KOPT-K1 (cell line): Measurements from ENCODE around the gene LRIG1.
A peak's percentile ranks its signal among the peaks of the same experiment; 100 is the strongest.

ENCODE experiments used
- H3K27ac ChIP-seq: fragments of 200-600 bp; sonication (generic); 2 replicates; pipeline ENCODE4 v1.5.1; 2016; ENCODE audit warnings: antibody characterized with exemption, mild to moderate bottlenecking, low read depth, low read length; ENCODE audit not compliant: poor library complexity, severe bottlenecking
- H3K36me3 ChIP-seq: fragments of 200-600 bp; sonication (generic); 2 replicates; pipeline ENCODE4 v1.5.1; 2017; ENCODE audit warnings: antibody characterized with exemption, mild to moderate bottlenecking, low read length, moderate library complexity; ENCODE audit not compliant: insufficient read depth
- H3K9me3 ChIP-seq: fragments of 200-600 bp; sonication (generic); 2 replicates; pipeline ENCODE4 v1.5.1; 2017; ENCODE audit warnings: antibody characterized with exemption, low read length, mild to moderate bottlenecking; ENCODE audit not compliant: insufficient read depth, poor library complexity, severe bottlenecking

LRIG1 gene

DNA sequence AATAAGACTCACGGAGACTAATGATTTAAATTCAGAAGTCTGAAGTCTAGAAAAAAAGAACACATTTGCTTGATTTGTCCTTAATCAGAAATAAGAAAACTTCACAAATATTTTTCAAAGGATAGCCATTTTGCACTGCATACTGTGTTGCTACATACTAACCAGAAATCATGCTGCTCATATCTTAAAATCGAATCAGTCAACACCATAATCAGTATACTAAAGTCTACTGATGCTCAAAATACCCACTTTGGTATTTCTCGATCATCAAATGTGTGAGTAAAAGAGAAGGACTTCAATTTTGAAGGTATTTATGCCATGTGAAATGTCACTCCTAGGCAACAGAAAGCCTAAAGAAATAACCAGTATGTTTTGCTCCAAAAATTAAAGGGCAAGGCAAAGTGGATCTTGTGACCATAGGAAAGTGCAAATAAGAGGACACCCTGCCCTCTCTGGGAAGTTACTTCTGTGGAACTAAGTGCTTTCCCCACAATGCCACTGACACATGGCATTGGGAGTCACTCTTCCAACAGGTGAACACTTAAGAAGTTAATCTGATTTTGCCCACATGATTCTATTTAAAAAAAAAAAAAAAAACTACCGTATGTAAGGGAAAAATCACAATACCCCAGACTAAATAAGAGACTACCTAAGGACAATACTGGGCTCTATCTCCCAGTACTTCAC lies 2.7 kb downstream of the LRIG1 start:
- H3K27ac ChIP-seq: no peak overlapping the region

DNA sequence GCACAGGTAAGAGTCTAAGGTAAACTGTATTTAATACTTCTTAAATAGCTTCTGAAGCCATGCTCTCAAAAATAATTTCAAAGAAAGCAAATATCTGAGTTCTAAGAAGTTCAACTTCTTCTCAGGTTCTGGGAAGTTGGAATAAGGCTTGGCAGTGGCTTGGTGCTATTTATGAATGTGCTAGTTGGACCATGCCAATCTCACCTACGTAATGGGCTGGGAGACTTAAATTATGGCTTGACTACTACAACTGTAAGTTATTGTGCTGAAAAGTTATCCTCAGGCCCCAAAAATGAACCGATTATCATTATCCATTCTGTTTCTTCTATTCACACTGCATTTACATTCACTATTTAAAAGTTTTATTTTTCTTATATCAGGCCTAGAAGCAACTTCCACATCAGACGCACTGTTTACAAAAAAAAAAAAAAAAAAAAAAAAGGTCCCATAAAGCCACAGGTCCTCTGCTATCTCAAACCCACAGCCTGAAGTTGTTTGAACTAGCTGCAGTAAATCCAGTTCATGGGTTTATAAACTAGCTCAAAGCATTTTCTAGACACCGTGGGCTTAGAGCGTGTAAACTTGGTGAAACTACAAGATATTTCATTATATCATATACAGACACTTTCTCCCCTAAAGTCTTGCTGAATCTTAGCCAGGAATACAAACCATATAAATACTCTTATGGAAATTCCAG lies 3.4 kb downstream of the LRIG1 start:
- Histone ChIP-seq H3K27ac (no peak overlapping the region), H3K36me3 (no peaks in the 10 kb centered on the region), H3K9me3 (no peaks in the 10 kb centered on the region)

More for the DNA sequence above, 2.7 kb downstream of the LRIG1 start:
- no peaks in the 10 kb centered on the region for H3K9me3 ChIP-seq
- H3K36me3 ChIP-seq: no peaks in the 10 kb centered on the region

DNA sequence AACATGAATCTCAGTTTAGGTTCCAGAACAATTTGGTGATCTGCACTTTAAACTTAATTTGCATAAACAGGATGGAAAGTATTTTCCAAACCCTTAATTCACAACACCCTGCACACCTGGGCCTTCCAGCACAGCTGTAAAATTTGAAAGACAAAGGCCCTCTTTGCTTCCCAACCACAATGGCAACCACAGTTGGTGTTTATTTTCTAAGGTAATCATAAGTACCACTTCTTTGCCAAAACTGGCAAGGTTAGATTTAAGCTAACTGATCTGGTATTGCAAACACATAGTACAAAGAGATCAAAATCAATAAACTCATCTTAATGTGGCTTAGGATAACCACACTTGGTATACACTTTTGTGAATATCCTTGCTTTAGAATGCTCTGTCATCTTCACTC lies 4.1 kb downstream of the LRIG1 start:
- H3K36me3 ChIP-seq: no peaks in the 10 kb centered on the region
- H3K27ac ChIP-seq: no peak overlapping the region

DNA sequence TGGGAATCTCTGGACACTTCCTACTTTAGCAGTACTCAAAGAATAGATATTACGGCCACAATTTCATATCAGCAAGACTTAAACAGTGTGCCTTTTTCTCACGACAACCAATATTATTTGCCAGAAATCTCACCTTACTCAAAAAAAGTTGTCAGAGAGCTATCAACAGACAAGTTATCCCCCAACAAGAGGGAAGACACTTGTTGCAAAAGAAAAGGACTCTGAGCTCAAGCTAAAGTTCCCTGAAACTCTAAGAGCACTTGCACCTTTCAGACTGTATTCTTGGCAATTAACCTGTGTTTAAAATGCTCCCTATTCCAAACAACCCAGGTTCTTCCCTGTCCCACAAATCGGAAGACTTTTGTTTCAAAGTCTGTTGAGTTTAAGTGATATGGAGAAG lies 4.5 kb downstream of the LRIG1 start:
- no peak overlapping the region for H3K27ac ChIP-seq
- no peaks in the 10 kb centered on the region for H3K36me3 ChIP-seq
- H3K9me3 ChIP-seq: no peaks in the 10 kb centered on the region

More for the DNA sequence above, 4.1 kb downstream of the LRIG1 start:
- no peaks in the 10 kb centered on the region for H3K9me3 ChIP-seq

DNA sequence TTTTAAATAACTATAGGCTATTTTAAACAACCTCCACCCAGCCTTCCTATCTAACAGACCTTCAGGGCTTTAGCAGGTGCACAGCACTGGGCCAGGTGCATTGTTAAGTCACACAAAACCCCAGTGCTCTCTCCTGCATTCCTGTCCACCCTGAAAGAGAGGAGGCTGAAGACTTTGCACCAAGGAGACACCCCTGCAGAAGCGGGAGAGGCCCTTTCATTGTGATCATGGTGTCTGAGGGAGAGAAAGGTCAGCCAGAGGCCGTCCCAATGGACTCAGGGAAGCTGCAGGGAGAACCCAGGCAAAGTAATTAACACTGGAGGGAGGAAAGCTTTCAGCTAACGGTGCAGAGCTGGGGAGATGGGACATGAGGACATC lies 5.2 kb downstream of the LRIG1 start:
- Histone ChIP-seq H3K27ac (no peak overlapping the region), H3K36me3 (no peaks in the 10 kb centered on the region), H3K9me3 (no peaks in the 10 kb centered on the region)

DNA sequence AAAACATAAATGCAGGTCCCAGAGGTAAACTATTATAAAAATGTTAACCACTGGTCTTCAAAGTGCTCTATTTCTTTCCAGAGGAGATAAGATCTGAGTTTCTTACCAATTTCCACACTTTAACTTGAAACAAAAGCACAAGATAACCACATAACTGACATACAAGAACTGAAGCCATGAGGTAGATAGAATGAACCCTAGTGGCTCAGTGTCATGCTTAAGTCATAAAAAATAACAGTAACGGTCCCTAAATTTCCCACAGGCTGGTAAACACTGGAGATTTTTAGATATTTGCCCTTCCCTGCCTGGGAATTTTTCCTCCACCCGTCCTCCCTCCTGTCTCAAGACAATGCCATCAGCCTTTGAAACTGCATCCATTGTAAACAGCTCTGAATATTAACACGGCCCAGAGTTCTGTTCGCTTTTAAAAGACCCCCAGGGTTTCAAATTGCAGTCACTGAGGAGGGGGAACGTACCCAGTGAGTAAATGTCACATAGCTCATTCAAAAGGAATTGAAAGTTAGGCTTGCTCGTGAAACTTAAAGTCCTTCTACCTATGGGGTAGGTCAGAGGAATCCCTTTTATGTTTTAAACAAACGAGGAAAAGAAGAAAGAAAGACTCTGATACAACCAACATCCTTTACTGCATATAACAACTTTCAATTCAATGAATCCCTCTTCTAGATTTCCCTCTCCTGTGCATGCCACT lies 5.7 kb downstream of the LRIG1 start:
- H3K27ac ChIP-seq: no peak overlapping the region

DNA sequence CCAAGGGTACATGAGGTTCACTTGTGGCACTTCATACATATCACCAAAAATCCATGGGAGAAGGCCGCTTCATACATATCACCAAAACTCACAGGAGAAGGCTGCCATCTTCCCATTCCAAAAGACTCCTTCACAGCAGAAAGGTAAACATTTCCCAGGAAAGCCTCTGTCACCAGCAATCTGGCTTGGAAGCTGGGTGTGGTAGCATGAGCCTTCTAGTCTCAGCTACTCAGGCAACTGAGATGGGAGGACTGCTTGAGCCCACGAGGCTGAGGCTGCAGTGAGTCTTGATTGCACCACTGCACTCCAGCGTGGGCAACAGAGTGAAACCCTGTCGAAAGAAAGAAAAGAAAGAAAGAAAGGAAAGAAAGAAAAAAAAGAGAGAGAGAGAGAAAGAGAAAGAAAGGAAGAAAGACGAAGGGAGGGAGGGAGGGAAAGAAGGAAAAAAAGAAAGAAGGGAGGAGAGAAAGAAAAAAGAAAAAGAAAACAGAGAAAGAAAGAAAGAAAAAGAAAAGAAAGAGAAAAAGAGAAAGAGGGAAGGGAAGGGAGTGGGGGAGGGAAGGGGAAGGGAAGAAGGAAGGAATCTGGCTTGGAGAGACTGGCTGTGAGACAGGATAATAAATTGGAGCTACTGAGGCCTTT lies 7.2 kb downstream of the LRIG1 start:
- no peaks in the 10 kb centered on the region for H3K36me3 ChIP-seq
- H3K27ac ChIP-seq: no peak overlapping the region
- H3K9me3 ChIP-seq: no peaks in the 10 kb centered on the region

More for the DNA sequence above, 5.7 kb downstream of the LRIG1 start:
- Histone ChIP-seq H3K36me3 (no peaks in the 10 kb centered on the region), H3K9me3 (no peaks in the 10 kb centered on the region)

DNA sequence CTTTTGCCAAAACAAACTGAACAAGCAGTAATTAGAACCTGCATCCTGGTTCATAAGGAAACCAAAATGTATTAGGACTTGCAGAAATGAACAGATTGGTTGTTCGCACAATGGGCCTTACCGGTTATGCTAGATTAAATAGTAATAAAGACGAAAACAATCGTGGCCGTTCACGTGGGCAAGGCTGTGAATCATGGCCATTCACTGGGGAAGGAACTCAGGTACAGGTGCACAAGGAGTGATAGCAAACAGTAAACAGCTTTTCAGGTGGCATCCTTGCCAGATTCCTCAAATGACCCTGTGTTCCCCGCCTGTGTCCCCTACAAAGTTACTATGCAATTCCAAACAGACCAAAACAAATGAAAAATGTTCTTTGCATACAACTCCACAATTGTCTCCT lies 8.2 kb downstream of the LRIG1 start:
- no peak overlapping the region for H3K27ac ChIP-seq
- no peaks in the 10 kb centered on the region for H3K36me3 ChIP-seq
- no peaks in the 10 kb centered on the region for H3K9me3 ChIP-seq

DNA sequence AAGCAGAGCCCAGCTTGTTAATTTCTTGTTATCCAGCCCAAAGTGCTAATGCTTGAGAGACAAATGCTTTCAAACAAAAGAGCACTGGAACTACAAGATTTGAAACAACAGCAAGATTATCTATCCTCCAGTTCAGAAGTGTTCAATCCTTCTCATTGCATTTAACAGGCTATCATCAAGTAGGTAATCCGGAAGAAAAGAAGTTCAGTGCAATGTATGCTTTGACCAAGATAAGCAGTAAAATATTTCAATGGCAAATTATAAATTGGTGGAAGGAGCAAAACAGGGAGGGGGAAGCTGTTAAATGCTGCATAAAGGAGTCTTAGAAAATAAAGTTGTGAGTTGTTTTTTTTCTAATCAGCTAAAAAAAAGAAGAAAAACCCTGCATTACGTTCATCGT lies 8.8 kb downstream of the LRIG1 start:
- H3K36me3 ChIP-seq: no peaks in the 10 kb centered on the region
- H3K27ac ChIP-seq: no peak overlapping the region
- no peaks in the 10 kb centered on the region for H3K9me3 ChIP-seq

DNA sequence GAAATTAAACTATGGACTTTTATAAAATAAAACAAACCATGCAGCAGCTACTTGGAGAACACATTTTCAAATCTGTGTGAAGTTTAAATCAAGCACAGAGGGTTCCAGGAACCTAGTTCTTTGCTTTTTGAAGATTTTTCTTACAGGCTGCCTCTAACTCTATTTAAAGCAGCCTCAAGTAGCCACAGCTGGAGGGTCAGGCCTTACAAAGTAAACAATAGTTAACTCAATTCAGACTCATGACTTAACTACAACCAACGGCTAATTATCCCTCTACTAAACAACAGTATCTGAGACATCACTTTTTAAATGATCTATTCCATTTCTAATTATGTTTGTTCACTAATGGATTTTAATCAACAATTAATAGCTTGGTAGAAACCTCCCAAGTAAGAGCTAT lies 9.8 kb downstream of the LRIG1 start:
- Histone ChIP-seq H3K27ac (no peak overlapping the region), H3K36me3 (no peaks in the 10 kb centered on the region), H3K9me3 (no peaks in the 10 kb centered on the region)

DNA sequence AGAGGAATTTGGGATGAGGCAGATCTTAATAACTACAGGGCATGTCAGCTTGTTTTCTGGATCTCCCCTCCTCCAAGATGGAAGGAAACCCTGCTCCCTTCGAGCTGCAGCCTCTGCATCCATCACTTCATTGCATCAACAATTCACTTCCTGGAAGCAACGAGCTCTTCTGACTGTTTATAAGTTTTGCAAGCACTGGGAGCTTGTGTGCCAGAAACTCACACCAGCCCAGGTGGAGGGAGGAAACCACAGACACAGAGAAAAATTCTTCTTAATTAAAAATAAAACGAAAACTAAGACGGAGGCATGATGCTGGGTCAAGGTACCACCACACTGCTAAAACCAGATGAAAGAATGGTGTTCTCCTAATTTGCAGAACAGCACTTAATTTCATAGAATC lies 10.6 kb downstream of the LRIG1 start:
- Histone ChIP-seq H3K27ac (peak overlapping the region; percentile 40), H3K36me3 (no peaks in the 10 kb centered on the region), H3K9me3 (no peaks in the 10 kb centered on the region)

DNA sequence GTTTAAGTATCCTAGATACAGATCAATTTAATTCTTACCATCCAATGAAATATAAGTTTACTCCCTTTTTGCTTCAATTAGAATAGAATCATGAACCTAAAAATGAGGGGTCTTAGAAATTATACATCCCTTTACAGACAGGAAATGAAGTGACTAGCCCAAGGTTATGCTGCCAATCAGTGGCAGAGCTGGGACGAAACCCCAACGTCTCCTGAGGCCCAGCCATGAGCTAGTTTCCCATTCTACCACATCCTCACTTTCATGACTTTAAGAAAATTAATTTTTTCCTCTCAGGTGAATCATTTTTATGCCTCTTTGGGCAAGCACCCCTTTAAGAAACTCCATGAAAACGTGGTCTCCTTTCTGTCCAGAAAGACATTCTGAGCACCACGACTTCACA lies 11.2 kb downstream of the LRIG1 start:
- Histone ChIP-seq H3K36me3 (no peaks in the 10 kb centered on the region), H3K27ac (peak overlapping the region; percentile 40), H3K9me3 (no peaks in the 10 kb centered on the region)

DNA sequence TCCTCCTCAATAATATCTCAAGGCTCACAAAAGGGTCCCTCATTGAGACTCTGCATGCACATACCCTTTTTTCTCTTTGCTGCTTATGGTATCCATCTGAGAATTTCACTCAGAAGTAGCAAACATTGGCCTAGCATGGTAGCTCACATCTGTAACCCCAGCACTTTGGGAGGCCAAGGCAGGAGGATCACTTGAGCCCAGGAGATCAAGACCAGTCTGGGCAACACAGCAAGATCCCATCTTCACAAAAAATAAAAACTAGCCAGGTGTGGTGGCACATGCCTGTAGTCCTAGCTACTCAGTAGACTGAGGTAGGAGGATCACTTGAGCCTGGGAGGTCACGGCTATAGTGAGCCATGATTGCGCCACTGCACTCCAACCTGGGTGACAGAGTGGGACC lies 11.7 kb downstream of the LRIG1 start:
- Histone ChIP-seq H3K36me3 (no peaks in the 10 kb centered on the region), H3K9me3 (no peaks in the 10 kb centered on the region), H3K27ac (peak overlapping the region; percentile 40)

DNA sequence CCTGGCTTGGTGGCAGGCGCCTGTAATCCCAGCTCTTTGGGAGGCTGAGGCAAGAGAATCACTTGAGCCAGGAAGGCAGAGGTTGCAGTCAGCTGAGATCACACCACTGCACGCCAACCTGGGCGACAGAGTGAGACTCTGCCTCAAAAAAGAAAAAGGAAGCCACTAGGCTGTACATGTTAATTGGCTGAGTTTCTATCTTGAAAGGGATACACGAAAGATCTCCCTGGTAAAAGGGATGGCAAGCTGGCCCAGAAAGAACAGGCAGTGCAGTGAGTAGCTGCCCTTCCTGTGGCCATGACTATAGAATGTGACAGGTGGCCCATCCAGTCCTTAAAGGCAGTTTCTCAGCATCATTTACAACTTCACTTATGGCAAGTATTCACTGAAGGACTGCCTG lies 12.3 kb downstream of the LRIG1 start:
- Histone ChIP-seq H3K27ac (no peak overlapping the region), H3K36me3 (no peaks in the 10 kb centered on the region), H3K9me3 (no peaks in the 10 kb centered on the region)

DNA sequence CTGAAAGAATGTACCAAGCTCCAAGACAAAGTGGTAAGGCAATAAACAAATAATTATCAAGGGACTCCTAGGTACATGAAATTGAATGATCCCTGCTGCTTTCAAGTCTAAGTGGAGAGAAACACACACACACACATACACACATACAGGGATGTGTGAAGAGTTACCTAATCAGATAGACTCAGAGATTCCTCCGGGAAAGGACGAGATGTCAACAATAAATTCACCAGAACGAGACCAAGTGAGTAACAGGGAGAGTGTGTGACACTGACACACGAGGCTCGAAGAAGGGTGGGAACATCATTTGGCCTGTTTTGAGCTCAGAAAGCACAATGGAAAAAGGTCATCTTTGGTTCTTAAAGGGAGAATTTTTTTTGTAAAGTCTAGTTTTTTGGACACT lies 13.4 kb downstream of the LRIG1 start:
- H3K27ac ChIP-seq: no peak overlapping the region
- no peaks in the 10 kb centered on the region for H3K36me3 ChIP-seq
- no peaks in the 10 kb centered on the region for H3K9me3 ChIP-seq
